GM23248 (cell line): Measurements from ENCODE around the gene INSIG2. TPM values are rescaled to one million over a fixed set of nuclear protein-coding genes. Genes with fewer than 3 reads are reported as not detected.
A peak's percentile ranks its signal among the peaks of the same experiment; 100 is the strongest.
"Not testable (repeated sequence)": the region's sequence is repeated elsewhere in the genome, so short reads cannot be mapped to it uniquely, and the experiment has no call there.

Experiments used
- DNase-seq: peaks from one replicate; pipeline ENCODE4 v3.0.0-alpha.2; 2015
- H2AFZ ChIP-seq: fragments of 200-600 bp; sonication (generic); 2 replicates; pipeline ENCODE4 v1.6.1; 2016; ENCODE audit warnings: antibody characterized with exemption
- H3F3A ChIP-seq: fragments of 200-600 bp; sonication (generic); 2 replicates; pipeline ENCODE4 v1.6.1; 2016; ENCODE audit warnings: mild to moderate bottlenecking, antibody characterized with exemption, mixed run types; ENCODE audit not compliant: insufficient read depth
- H3K27ac ChIP-seq: fragments of 200-600 bp; sonication (generic); 2 replicates; pipeline ENCODE4 v1.5.1; 2016; ENCODE audit warnings: mild to moderate bottlenecking
- H3K27me3 ChIP-seq: fragments of 200-600 bp; sonication (generic); replicated peaks from 2 replicates; pipeline ENCODE4 v1.6.1; 2016; ENCODE audit warnings: mild to moderate bottlenecking; ENCODE audit not compliant: insufficient read depth
- H3K36me3 ChIP-seq: fragments of 200-600 bp; sonication (generic); 2 replicates; pipeline ENCODE4 v1.6.1; 2016; ENCODE audit warnings: low read depth, mild to moderate bottlenecking
- H3K4me1 ChIP-seq: fragments of 200-600 bp; sonication (generic); 2 replicates; pipeline ENCODE4 v1.6.1; 2016; ENCODE audit warnings: mild to moderate bottlenecking; ENCODE audit not compliant: insufficient read depth
- H3K4me2 ChIP-seq: fragments of 200-600 bp; sonication (generic); one replicate; pipeline ENCODE4 v1.6.1; 2016; ENCODE audit warnings: mild to moderate bottlenecking; ENCODE audit not compliant: unreplicated experiment
- H3K4me3 ChIP-seq: fragments of 200-600 bp; sonication (generic); 2 replicates; pipeline ENCODE4 v1.5.1; 2016; ENCODE audit warnings: mild to moderate bottlenecking
- H3K79me2 ChIP-seq: fragments of 200-600 bp; sonication (generic); 2 replicates; pipeline ENCODE4 v1.6.1; 2016; ENCODE audit warnings: mild to moderate bottlenecking; ENCODE audit not compliant: insufficient read depth
- H3K9ac ChIP-seq: fragments of 200-600 bp; sonication (generic); 2 replicates; pipeline ENCODE4 v1.6.1; 2016; ENCODE audit warnings: mild to moderate bottlenecking
- H3K9me2 ChIP-seq: fragments of 200-600 bp; sonication (generic); 2 replicates; pipeline ENCODE4 v1.6.1; 2016; ENCODE audit warnings: mixed run types, mild to moderate bottlenecking, moderate library complexity; ENCODE audit not compliant: insufficient read depth
- H3K9me3 ChIP-seq: fragments of 200-600 bp; sonication (generic); one replicate; pipeline ENCODE4 v1.6.1; 2017; ENCODE audit warnings: low read depth
- H4K20me1 ChIP-seq: fragments of 200-600 bp; sonication (generic); 2 replicates; pipeline ENCODE4 v1.6.0; 2016; ENCODE audit not compliant: insufficient read depth
- EZH2 ChIP-seq: fragments of 200-600 bp; sonication (generic); IDR thresholded peaks from 2 replicates; pipeline ENCODE4 v1.6.1; 2018; ENCODE audit warnings: antibody characterized with exemption, mild to moderate bottlenecking; ENCODE audit not compliant: insufficient read depth, poor library complexity, severe bottlenecking
- EZH2phosphoT487 ChIP-seq: fragments of 200-600 bp; sonication (generic); IDR thresholded peaks from 2 replicates; pipeline ENCODE4 v1.6.1; 2018; ENCODE audit warnings: antibody characterized with exemption, moderate library complexity, mild to moderate bottlenecking, low read depth; ENCODE audit not compliant: insufficient read depth
- WGBS, 2 experiments: methylation state at CpG; one replicate each; pipeline ENCODE4 v1.1.6; 2015 to 2017; ENCODE audit warnings: low lambda C conversion rate in 2 of 2, low coverage in 1 of 2; ENCODE audit errors: missing lambda C conversion rate in 2 of 2; 5-methylcytosine and 5-hydroxymethylcytosine counted together
- in situ Hi-C: fragments of 300-500 bp; cut with MboI; formaldehyde crosslinking; loops from 2 replicates; pipeline ENCODE4 v1.15.0; 2020
- polyA plus RNA-seq: library from polyadenylated mRNA; unstranded; fragments of >200 nt; fragmentation: Nextera tagmentation; extraction: Ambion mirVana; gene quantifications from 2 replicates; pipeline ENCODE4 v1.2.1, GENCODE V29; 2016
- total RNA-seq: library from RNA; depleted of rRNA; stranded (reverse); fragments of >200 nt; shearing (Covaris generic); gene quantifications from 2 replicates; pipeline ENCODE4 v1.2.3, GENCODE V29; 2014

The INSIG2 gene
- total and polyA plus RNA-seq, 2 experiments from 2014 or later, result 13.0 to 36.1 TPM

DNA sequence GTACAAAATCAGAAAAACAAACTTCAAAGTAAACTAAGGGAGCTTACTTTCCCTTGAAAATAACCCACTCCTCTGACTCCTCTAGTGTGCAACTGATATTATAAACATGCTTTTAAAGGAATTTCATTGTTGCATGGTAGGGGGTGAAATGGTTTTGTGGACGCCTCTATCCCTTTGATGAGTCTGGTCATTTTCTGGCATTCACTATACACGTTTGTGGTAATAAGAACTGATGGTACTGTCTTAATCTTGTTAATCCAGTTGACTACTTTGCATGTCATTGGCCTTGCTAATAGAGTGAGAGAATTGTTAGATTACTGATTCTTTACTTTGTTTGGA, 2.8 kb downstream of the INSIG2 start:
- no peak overlapping the region for H2AFZ ChIP-seq
- no peaks in the 10 kb centered on the region for H3K9me3 ChIP-seq
- DNase-seq, result no peak
- no peak overlapping the region for H3K4me3 ChIP-seq
- no peaks in the 10 kb centered on the region for H3K36me3 ChIP-seq
- H3K4me1 ChIP-seq, result peaks cover 11% of the 10 kb centered on the region; the same call in 1 of the 2 replicates
- in situ Hi-C loops, result no loop called here
- peaks cover 29% of the 10 kb centered on the region for H3F3A ChIP-seq
- no peaks in the 10 kb centered on the region for H3K27me3 ChIP-seq
- H4K20me1 ChIP-seq, result no peaks in the 10 kb centered on the region
- no peak overlapping the region for H3K4me2 ChIP-seq
- no peak overlapping the region for H3K9ac ChIP-seq
- H3K27ac ChIP-seq, result no peak overlapping the region
- TF ChIP-seq EZH2phosphoT487 (no peak), EZH2 (no peak)
- no peaks in the 10 kb centered on the region for H3K9me2 ChIP-seq
- peaks cover 67% of the 10 kb centered on the region for H3K79me2 ChIP-seq
- 85 to 86% methylated on average over 2 of the region's 2 CpGs for WGBS, 2 experiments

- Histone ChIP-seq H3K27ac (no peak overlapping the region), H3K79me2 (peaks cover 72% of the 10 kb centered on the region), H3K9ac (no peak overlapping the region), H3K9me3 (no peaks in the 10 kb centered on the region), H3F3A (peaks cover 28% of the 10 kb centered on the region), H3K4me1 (peaks cover 11% of the 10 kb centered on the region; the same call in 1 of the 2 replicates), H2AFZ (no peak overlapping the region), H4K20me1 (no peaks in the 10 kb centered on the region), H3K4me2 (no peak overlapping the region), H3K27me3 (no peaks in the 10 kb centered on the region), H3K36me3 (no peaks in the 10 kb centered on the region), H3K9me2 (no peaks in the 10 kb centered on the region), H3K4me3 (no peak overlapping the region)
- no peak for DNase-seq
- WGBS, 2 experiments, result 94 to 96% methylated on average over 1 of the region's 1 CpG
- TF ChIP-seq EZH2 (no peak), EZH2phosphoT487 (no peak)
- in situ Hi-C loops, result no loop called here
Observed at GRCh38 chr2:118091631-118092030, 3.4 kb downstream of the INSIG2 start.

GRCh38 chr2:118094102-118094501, 5.8 kb downstream of the INSIG2 start:
- H3K9me2 ChIP-seq, H3K36me3 ChIP-seq, H4K20me1 ChIP-seq, H3K4me2 ChIP-seq, H3K9me3 ChIP-seq, H3K4me3 ChIP-seq, H3K27me3 ChIP-seq, in situ Hi-C loops, H3K9ac ChIP-seq, DNase-seq, H2AFZ ChIP-seq, H3K27ac ChIP-seq: not testable (repeated sequence)
- peaks cover 11% of the 10 kb centered on the region; the same call in 1 of the 2 replicates for H3K4me1 ChIP-seq
- peaks cover 84% of the 10 kb centered on the region for H3K79me2 ChIP-seq
- peaks cover 20% of the 10 kb centered on the region for H3F3A ChIP-seq

GRCh38 chr2:118094503-118094902, 6.2 kb downstream of the INSIG2 start:
- Histone ChIP-seq H3K79me2 (peaks cover 84% of the 10 kb centered on the region), H3K36me3 (0 out of 2 replicates have a peak, but pooled peaks cover 5% of the 10 kb centered on the region), H3K4me2 (no peak overlapping the region), H3F3A (peaks cover 16% of the 10 kb centered on the region), H3K9me2 (no peaks in the 10 kb centered on the region), H3K27ac (no peak overlapping the region), H4K20me1 (no peaks in the 10 kb centered on the region), H3K4me3 (no peak overlapping the region), H3K9ac (no peak overlapping the region), H3K9me3 (no peaks in the 10 kb centered on the region), H3K27me3 (no peaks in the 10 kb centered on the region), H2AFZ (no peak overlapping the region), H3K4me1 (peaks cover 11% of the 10 kb centered on the region; the same call in 1 of the 2 replicates)
- in situ Hi-C loops, result no loop called here
- no peak for DNase-seq
- 72 to 80% methylated on average over 2 of the region's 2 CpGs for WGBS, 2 experiments
- no peak for TF ChIP-seq EZH2
- no peak for TF ChIP-seq EZH2phosphoT487

GRCh38 chr2:118095610-118096009, 7.3 kb downstream of the INSIG2 start:
- Histone ChIP-seq H3K9ac (no peak overlapping the region), H3K36me3 (0 out of 2 replicates have a peak, but pooled peaks cover 5% of the 10 kb centered on the region), H3K4me3 (no peak overlapping the region), H3K27ac (no peak overlapping the region), H3K4me1 (peaks cover 1% of the 10 kb centered on the region; the same call in 1 of the 2 replicates), H2AFZ (no peak overlapping the region), H3K27me3 (no peaks in the 10 kb centered on the region), H3F3A (peaks cover 4% of the 10 kb centered on the region; the same call in 1 of the 2 replicates), H4K20me1 (no peaks in the 10 kb centered on the region), H3K79me2 (peaks cover 75% of the 10 kb centered on the region), H3K9me3 (no peaks in the 10 kb centered on the region), H3K4me2 (no peak overlapping the region), H3K9me2 (no peaks in the 10 kb centered on the region)
- TF ChIP-seq EZH2 (no peak), EZH2phosphoT487 (no peak)
- peak; percentile 7 for DNase-seq
- in situ Hi-C loops, result no loop called here
- whole genome bisulfite sequencing, 2 experiments, result 81 to 85% methylated on average over 5 of the region's 5 CpGs
